ENCODE results near the gene RARG. TPM values are rescaled to one million over a fixed set of nuclear protein-coding genes. Genes with fewer than 3 reads are reported as not detected.

Gene RARG
- total RNA-seq, 1 experiment from 2014 or later, result 14.0 TPM

DNA sequence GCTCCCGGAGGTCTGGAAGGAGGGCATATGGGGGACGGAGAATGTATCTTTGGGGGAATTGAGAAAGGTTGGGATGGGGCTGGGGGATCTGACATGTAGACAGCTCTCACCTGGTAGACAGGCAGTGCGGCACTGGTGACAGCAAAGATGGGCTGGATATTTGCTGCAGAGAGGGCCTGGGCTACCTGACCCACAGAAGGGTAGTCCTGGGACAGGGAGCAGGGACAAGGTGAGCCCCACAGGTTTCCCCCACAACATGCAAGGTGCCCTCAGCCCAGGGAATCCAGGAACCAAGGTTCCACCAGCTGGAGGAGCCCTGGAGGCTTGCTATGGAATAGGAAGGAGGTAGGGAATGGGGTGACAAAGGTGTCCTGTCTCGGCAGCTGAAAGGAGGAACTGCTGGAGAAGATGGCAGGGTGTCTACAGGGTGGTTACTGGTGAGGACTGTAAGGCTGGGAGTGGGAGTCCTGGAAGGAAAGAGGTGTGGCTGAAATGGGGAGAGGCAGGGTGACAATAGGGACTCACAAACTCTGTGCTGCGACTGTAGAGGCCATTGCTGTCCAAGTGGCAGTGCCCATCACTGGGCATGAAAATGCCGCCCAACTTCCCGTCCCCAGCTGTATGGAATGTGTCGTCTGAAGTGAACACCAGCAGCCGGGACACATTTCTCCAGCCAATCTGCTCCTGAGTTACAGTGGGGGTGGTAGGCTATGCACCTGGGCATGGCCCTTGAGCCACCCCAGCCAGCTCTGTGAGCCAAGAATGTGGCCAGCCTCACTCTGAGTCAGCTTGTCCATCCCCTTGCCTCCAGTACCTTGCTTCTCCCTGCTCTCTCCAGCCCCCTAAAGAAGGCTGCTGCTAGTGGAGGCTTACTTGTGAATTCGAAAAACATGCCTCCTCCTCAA lies 36.2 kb downstream of the RARG start:
- H3K27ac ChIP-seq (ENCODE audit: low read depth, low read length, poor library complexity, severe bottlenecking), result no peak overlapping the region
- H3K27me3 ChIP-seq (replicated peaks; ENCODE audit: insufficient read depth, low read depth, low read length, poor library complexity), result no peaks in the 10 kb centered on the region
- intact Hi-C loops (cut with micrococcal nuclease; ENCODE audit: unreplicated experiment), result no loop called here
- no peaks in the 10 kb centered on the region for H3K4me1 ChIP-seq (ENCODE audit: insufficient read depth, low read length, poor library complexity, severe bottlenecking)
- POLR2A ChIA-PET (ENCODE audit: low non-redundant PET), result interaction anchor here (0.5 to 1.1 kb wide), 3 partner anchors 9 to 200 kb away, joined by 3 to 4 read pairs (median 3); no protein-coding TSS in a partner anchor
- no peaks in the 10 kb centered on the region for H3K36me3 ChIP-seq (ENCODE audit: insufficient read depth, low read length, poor library complexity, severe bottlenecking)
- no peak overlapping the region for H3K4me3 ChIP-seq (ENCODE audit: low read depth, low read length, poor library complexity, severe bottlenecking)
- H3K9me3 ChIP-seq (ENCODE audit: low read depth, low read length, poor library complexity, severe bottlenecking), result no peaks in the 10 kb centered on the region
- DNase-seq (ENCODE audit: low spot score), result no peak
- BruUV-seq (replicated peaks), result no TSS peak
- TF ChIP-seq CTCF (conservative IDR thresholded peaks at IDR 0.05; ENCODE audit: low read depth, low read length) (no peak), EZH2 (IDR thresholded peaks at IDR 0.05; ENCODE audit: borderline replicate concordance, low read depth, low read length, poor library complexity, severe bottlenecking) (no peak)
- CTCF ChIA-PET, result interaction anchor here (0.7 kb wide), 1 partner anchor 395 kb away, joined by 3 read pairs; no protein-coding TSS in a partner anchor

DNA sequence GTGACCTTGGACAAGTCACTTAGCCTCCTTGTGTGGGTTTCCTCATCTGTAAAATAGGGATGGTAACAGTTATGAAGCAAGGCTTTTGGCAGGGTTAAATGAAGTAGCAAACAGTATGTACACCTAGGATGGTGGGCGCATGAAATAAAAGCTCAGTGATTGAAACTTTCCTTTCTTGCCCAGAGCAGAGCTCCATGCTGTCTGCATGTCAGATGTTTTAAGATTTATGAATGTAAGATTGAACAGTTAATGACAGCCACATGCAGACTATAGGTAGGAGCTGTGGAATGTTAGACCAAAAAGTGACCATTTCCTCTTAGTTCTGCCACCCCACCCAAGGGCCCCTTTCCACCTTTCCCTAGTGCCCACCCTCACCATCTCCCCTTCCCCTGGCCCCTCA lies 37.0 kb downstream of the RARG start:
- no peaks in the 10 kb centered on the region for H3K9me3 ChIP-seq (ENCODE audit: low read depth, low read length, poor library complexity, severe bottlenecking)
- ChIA-PET POLR2A (ENCODE audit: low non-redundant PET) (interaction anchor here (0.6 to 1.1 kb wide), 2 partner anchors 8 to 24 kb away, joined by 3 to 4 read pairs; no protein-coding TSS in a partner anchor), CTCF (interaction anchor here (0.7 kb wide), 1 partner anchor 396 kb away, joined by 3 read pairs; no protein-coding TSS in a partner anchor)
- no peak overlapping the region for H3K27ac ChIP-seq (ENCODE audit: low read depth, low read length, poor library complexity, severe bottlenecking)
- H3K4me3 ChIP-seq (ENCODE audit: low read depth, low read length, poor library complexity, severe bottlenecking), result no peak overlapping the region
- no peak for TF ChIP-seq EZH2 (IDR thresholded peaks at IDR 0.05; ENCODE audit: borderline replicate concordance, low read depth, low read length, poor library complexity, severe bottlenecking)
- TF ChIP-seq CTCF (conservative IDR thresholded peaks at IDR 0.05; ENCODE audit: low read depth, low read length), result no peak
- no peaks in the 10 kb centered on the region for H3K4me1 ChIP-seq (ENCODE audit: insufficient read depth, low read length, poor library complexity, severe bottlenecking)
- intact Hi-C loops (cut with micrococcal nuclease; ENCODE audit: unreplicated experiment), result no loop called here
- DNase-seq (ENCODE audit: low spot score), result no peak
- BruUV-seq (replicated peaks), result no TSS peak
- H3K36me3 ChIP-seq (ENCODE audit: insufficient read depth, low read length, poor library complexity, severe bottlenecking), result no peaks in the 10 kb centered on the region
- no peaks in the 10 kb centered on the region for H3K27me3 ChIP-seq (replicated peaks; ENCODE audit: insufficient read depth, low read depth, low read length, poor library complexity)

DNA sequence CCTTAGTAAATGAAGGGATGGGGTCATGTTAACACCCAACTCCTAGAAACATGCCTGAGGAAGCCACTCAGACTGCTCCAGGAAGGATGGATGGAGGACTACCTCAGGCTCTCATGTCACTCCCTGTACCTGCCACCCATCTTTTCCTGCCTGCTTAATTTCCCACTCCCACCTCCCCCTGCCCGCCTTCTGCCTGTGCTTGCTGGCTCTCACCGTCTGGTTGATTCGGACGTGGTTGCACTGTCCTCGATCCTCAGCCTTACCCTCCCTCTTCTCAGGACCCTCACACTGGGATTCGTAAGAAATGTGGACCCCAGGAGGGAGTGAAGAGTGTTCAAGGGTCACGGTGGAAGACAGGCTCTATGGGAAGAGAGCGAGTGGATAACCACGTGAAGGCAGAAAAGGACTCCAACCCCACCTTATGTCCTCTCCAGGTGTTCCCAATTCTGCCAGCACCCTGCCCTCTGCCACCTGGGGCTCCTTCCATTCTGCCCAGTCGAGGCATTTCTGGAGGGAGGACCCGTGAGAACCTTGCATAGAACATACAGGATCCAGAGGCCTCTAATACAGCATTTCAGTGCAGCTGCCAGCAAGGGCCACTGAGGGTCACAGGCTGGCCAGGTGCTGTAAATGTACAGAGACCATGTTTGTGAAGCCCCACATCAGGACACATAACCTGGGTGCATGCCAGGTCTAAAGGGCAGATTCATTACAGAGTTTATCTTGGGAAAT lies 37.9 kb downstream of the RARG start:
- intact Hi-C loops (cut with micrococcal nuclease; ENCODE audit: unreplicated experiment), result no loop called here
- no peak for DNase-seq (ENCODE audit: low spot score)
- CTCF ChIA-PET, result no interaction called here
- POLR2A ChIA-PET (ENCODE audit: low non-redundant PET), result interaction anchor here (1.1 kb wide), 1 partner anchor 7 kb away, joined by 4 read pairs; no protein-coding TSS in a partner anchor
- Histone ChIP-seq H3K27me3 (replicated peaks; ENCODE audit: insufficient read depth, low read depth, low read length, poor library complexity) (no peaks in the 10 kb centered on the region), H3K4me3 (ENCODE audit: low read depth, low read length, poor library complexity, severe bottlenecking) (no peak overlapping the region), H3K27ac (ENCODE audit: low read depth, low read length, poor library complexity, severe bottlenecking) (no peak overlapping the region), H3K4me1 (ENCODE audit: insufficient read depth, low read length, poor library complexity, severe bottlenecking) (no peaks in the 10 kb centered on the region), H3K9me3 (ENCODE audit: low read depth, low read length, poor library complexity, severe bottlenecking) (no peaks in the 10 kb centered on the region), H3K36me3 (ENCODE audit: insufficient read depth, low read length, poor library complexity, severe bottlenecking) (no peaks in the 10 kb centered on the region)
- TF ChIP-seq EZH2 (IDR thresholded peaks at IDR 0.05; ENCODE audit: borderline replicate concordance, low read depth, low read length, poor library complexity, severe bottlenecking), result no peak
- TF ChIP-seq CTCF (conservative IDR thresholded peaks at IDR 0.05; ENCODE audit: low read depth, low read length), result no peak
- BruUV-seq (replicated peaks), result no TSS peak
